ENCODE data around the gene PLEKHA6. TPM values are rescaled to one million over a fixed set of nuclear protein-coding genes. Genes with fewer than 3 reads are reported as not detected.

PLEKHA6 gene
- total and polyA plus RNA-seq, 2 of the 8 experiments (the other 6 are each of a cell fraction or from before 2014, with no cell fraction given): 4.8 to 20.2 TPM

- H2BK20ac ChIP-seq (ENCODE audit: low read length): peak overlapping the region; percentile 86
- H3K14ac ChIP-seq (ENCODE audit: insufficient read length): no peak overlapping the region
- peak overlapping the region; percentile 67 for H4K91ac ChIP-seq (replicated peaks; ENCODE audit: insufficient read length, low read length)
- no peak overlapping the region for H2AFZ ChIP-seq (ENCODE audit: low read length)
- 0 out of 2 replicates have a peak overlapping the region, but pooled peaks have one; percentile 13 for H2BK15ac ChIP-seq (ENCODE audit: low read length)
- H3K23me2 ChIP-seq (ENCODE audit: low read depth, low read length): no peaks in the 10 kb centered on the region
- H2AK5ac ChIP-seq (ENCODE audit: low read depth, low read length): no peak overlapping the region
- H3K27ac ChIP-seq (ENCODE audit: low read depth, low read length): no peak overlapping the region; the same call in 1 of the 2 replicates
- H3K36me3 ChIP-seq (ENCODE audit: control insufficient read depth in 2 of 4, insufficient read depth in 4 of 4, low read length in 3 of 4): no peaks in the 10 kb centered on the region
- H3K9me3 ChIP-seq (ENCODE audit: insufficient read depth in 2 of 2, low read depth in 1 of 2, low read length in 1 of 2): no peaks in the 10 kb centered on the region
- H3K79me1 ChIP-seq (ENCODE audit: low read depth, low read length): no peaks in the 10 kb centered on the region
- no peak overlapping the region for H4K5ac ChIP-seq (ENCODE audit: insufficient read length, low read depth, low read length)
- no peak overlapping the region for H3K9ac ChIP-seq (replicated peaks in 1 of 4; ENCODE audit: extremely low read depth in 1 of 4, low read depth in 3 of 4, low read length in 3 of 4)
- H3K4me1 ChIP-seq (replicated peaks in 1 of 4; ENCODE audit: control insufficient read depth in 3 of 4, insufficient read depth in 4 of 4, low read length in 3 of 4): peaks cover 25 to 42% (median 35%) of the 10 kb centered on the region in 4 experiments
- H3K4ac ChIP-seq (replicated peaks; ENCODE audit: insufficient read length, low read depth, low read length): no peak overlapping the region
- CTCF ChIA-PET (ENCODE audit: partially characterized antibody): interaction anchor here (0.9 to 1.9 kb wide), 5 partner anchors 11 to 124 kb away, joined by 3 to 5 read pairs (median 4); partner anchors contain the start of gene GOLT1A
- 74% methylated on average over 3 of the region's 3 CpGs; no CpG with 5 or more reads in 1 of the 2 experiments for WGBS, 2 experiments (ENCODE audit: extremely low coverage in 1 of 2, insufficient coverage in 1 of 2, insufficient read length in 1 of 2, insufficient replicate concordance in 2 of 2, low coverage in 1 of 2, low lambda C conversion rate in 2 of 2, missing lambda C conversion rate in 1 of 2)
- H2BK120ac ChIP-seq (replicated peaks; ENCODE audit: low read depth, low read length): peak overlapping the region; percentile 89
- H3K79me2 ChIP-seq (ENCODE audit: control insufficient read depth in 1 of 2, insufficient read depth in 2 of 2, low read length in 2 of 2): no peaks in the 10 kb centered on the region
- H3K4me2 ChIP-seq (ENCODE audit: insufficient read depth in 1 of 2, low read depth in 2 of 2, low read length in 2 of 2): peak overlapping the region; percentile 47 to 51; a peak in 3 of 4 replicates
- POLR2A ChIA-PET (ENCODE audit: partially characterized antibody): interaction anchor here (0.7 kb wide), 1 partner anchor 13 kb away, joined by 3 read pairs; no protein-coding TSS in a partner anchor
- H2BK5ac ChIP-seq (ENCODE audit: low read depth, low read length): peak overlapping the region; percentile 96
- H3K18ac ChIP-seq (ENCODE audit: extremely low read depth, low read length): peak overlapping the region; percentile 2
- H3K4me3 ChIP-seq (ENCODE audit: extremely low read depth in 1 of 4, insufficient read depth in 2 of 4, low read depth in 3 of 4, low read length in 4 of 4): no peak overlapping the region
- no peak overlapping the region for H3K56ac ChIP-seq (replicated peaks; ENCODE audit: insufficient read length, low read depth, low read length)
- FAIRE-seq (no peak), DNase-seq (ENCODE audit: low read depth in 1 of 2, low spot score in 2 of 2) (no peak)
- peaks cover 0 to 2% (median 0%) of the 10 kb centered on the region in 4 experiments; a peak in 3 of 7 replicates for H3K27me3 ChIP-seq (replicated peaks in 1 of 4; ENCODE audit: control insufficient read depth in 3 of 4, extremely low read depth in 1 of 4, insufficient read depth in 3 of 4, low read length in 3 of 4)
- H3K23ac ChIP-seq (ENCODE audit: insufficient read length): no peak overlapping the region
- no peak overlapping the region for H4K8ac ChIP-seq (ENCODE audit: extremely low read depth, insufficient read depth, low read length)
- H4K20me1 ChIP-seq (replicated peaks in 1 of 2; ENCODE audit: control insufficient read depth in 1 of 2, insufficient read depth in 2 of 2, low read length in 2 of 2): no peaks in the 10 kb centered on the region
- peak overlapping the region; percentile 82 for H2BK12ac ChIP-seq (ENCODE audit: low read depth, low read length)
- TF ChIP-seq CTCF (IDR thresholded peaks at IDR 0.05; ENCODE audit: control extremely low read depth in 1 of 3, insufficient read depth in 1 of 3, low read depth in 1 of 3, low read length in 3 of 3) (no peak), ZNF274 (IDR thresholded peaks at IDR 0.05; ENCODE audit: borderline replicate concordance, extremely low read depth, low read length) (no peak), KDM1A (IDR thresholded peaks at IDR 0.05; ENCODE audit: borderline replicate concordance, low read length) (no peak), CREB1 (IDR thresholded peaks at IDR 0.05) (no peak), SIN3A (conservative IDR thresholded peaks at IDR 0.05 in 1 of 2, IDR thresholded peaks at IDR 0.05 in 1 of 2; ENCODE audit: low read depth in 1 of 2, low read length in 2 of 2) (no peak), SUZ12 (IDR thresholded peaks at IDR 0.05; ENCODE audit: low read length) (no peak), FOSL1 (IDR thresholded peaks at IDR 0.05; ENCODE audit: insufficient read depth, low read depth, low read length) (no peak), RBBP5 (IDR thresholded peaks at IDR 0.05; ENCODE audit: borderline replicate concordance, low read depth, low read length) (no peak), CEBPB (IDR thresholded peaks at IDR 0.05; ENCODE audit: low read depth, low read length) (no peak), MAFK (IDR thresholded peaks at IDR 0.05; ENCODE audit: low read depth, low read length) (no peak), KDM4A (IDR thresholded peaks at IDR 0.05; ENCODE audit: low read depth, low read length, severe bottlenecking) (no peak)
These were observed 22.7 kb downstream of the PLEKHA6 start for GRCh38 chr1:204337036-204337429.
